Epithelial cell of esophagus (primary cell): ENCODE results near the gene ATXN10.
A peak's percentile ranks its signal among the peaks of the same experiment; 100 is the strongest.

Source experiments
- DNase-seq: peaks from one replicate; pipeline ENCODE4 v3.0.0; 2010; ENCODE audit warnings: low read depth
- H3K4me3 ChIP-seq: 2 replicates; pipeline ENCODE4 v1.5.1; 2011; ENCODE audit warnings: mild to moderate bottlenecking, low read length, control low read depth
- CTCF ChIP-seq: IDR thresholded peaks from 2 replicates; pipeline ENCODE4 v1.5.1; 2011; ENCODE audit warnings: low read depth, mild to moderate bottlenecking, low read length, control low read depth, inconsistent platforms; ENCODE audit not compliant: insufficient read depth; ENCODE audit errors: missing control alignments

The ATXN10 gene

GRCh38 chr22:45859231-45860161 is 187.9 kb downstream of the ATXN10 start:
- no peak for TF ChIP-seq CTCF
- peak; percentile 92 for DNase-seq
- no peak overlapping the region for H3K4me3 ChIP-seq

- no peak for DNase-seq
- H3K4me3 ChIP-seq, result no peak overlapping the region
- TF ChIP-seq CTCF, result no peak
Measured at GRCh38 chr22:45860201-45860600, 188.6 kb downstream of the ATXN10 start.

GRCh38 chr22:45861259-45861658 is 189.6 kb downstream of the ATXN10 start:
- no peak for DNase-seq
- TF ChIP-seq CTCF, result no peak
- no peak overlapping the region for H3K4me3 ChIP-seq

- DNase-seq, result peak; percentile 69
- no peak overlapping the region for H3K4me3 ChIP-seq
- TF ChIP-seq CTCF, result peak; percentile 96
Measured at GRCh38 chr22:45863981-45864751, 192.5 kb downstream of the ATXN10 start.

- no peak for TF ChIP-seq CTCF
- no peak overlapping the region for H3K4me3 ChIP-seq
- no peak for DNase-seq
Measured at GRCh38 chr22:45864959-45865476, 193.4 kb downstream of the ATXN10 start.

- no peak for DNase-seq
- H3K4me3 ChIP-seq, result no peak overlapping the region
- TF ChIP-seq CTCF, result peak; percentile 9
Measured at GRCh38 chr22:45865561-45866125, 194.0 kb downstream of the ATXN10 start.
